HG02885 (cell line): ENCODE data around the gene UBQLN3.
A peak's percentile ranks its signal among the peaks of the same experiment; 100 is the strongest.

Experiments
- ATAC-seq: cut with Tn5 transposase; IDR thresholded peaks from one replicate; pipeline ENCODE4 v1.9.1; 2021; ENCODE audit warnings: mild to moderate bottlenecking; ENCODE audit not compliant: unreplicated experiment, poor library complexity

Gene UBQLN3

DNA sequence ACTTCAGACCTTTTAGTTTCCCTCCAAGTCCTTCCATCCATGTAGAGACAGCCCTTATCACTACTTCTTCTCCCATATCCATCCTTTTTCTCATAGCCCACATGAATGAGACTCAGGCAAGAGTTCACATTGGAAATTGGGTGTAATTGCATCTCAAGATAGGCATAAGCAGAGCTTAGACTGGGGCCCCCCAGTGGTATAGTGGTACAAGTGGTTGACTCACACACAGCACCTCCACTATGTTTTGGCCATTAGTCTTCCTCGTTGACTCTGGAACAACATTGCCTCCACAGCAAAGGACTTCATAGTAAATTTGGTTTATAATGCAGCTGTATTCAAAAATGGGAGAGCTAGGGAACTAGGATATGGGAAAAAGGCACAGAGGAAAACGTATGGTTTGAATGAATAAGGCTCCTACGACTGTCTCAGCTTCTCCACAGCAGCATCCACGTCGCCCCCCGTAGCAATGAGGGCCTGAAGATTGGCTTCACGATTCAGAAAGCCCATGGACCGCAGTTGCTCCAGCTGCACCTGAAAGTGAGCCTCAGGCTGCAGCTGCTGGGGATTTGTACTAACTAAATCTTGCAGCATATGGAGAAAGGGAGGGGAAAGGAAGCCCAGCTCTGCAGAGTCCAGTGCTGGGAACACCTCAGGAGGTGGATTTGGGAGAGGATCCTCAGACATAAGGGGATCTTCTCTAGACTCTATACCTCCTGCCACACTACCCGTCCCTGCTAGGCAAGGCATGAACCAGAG is 2.4 kb downstream of the UBQLN3 start:
- ATAC-seq, result no peak

DNA sequence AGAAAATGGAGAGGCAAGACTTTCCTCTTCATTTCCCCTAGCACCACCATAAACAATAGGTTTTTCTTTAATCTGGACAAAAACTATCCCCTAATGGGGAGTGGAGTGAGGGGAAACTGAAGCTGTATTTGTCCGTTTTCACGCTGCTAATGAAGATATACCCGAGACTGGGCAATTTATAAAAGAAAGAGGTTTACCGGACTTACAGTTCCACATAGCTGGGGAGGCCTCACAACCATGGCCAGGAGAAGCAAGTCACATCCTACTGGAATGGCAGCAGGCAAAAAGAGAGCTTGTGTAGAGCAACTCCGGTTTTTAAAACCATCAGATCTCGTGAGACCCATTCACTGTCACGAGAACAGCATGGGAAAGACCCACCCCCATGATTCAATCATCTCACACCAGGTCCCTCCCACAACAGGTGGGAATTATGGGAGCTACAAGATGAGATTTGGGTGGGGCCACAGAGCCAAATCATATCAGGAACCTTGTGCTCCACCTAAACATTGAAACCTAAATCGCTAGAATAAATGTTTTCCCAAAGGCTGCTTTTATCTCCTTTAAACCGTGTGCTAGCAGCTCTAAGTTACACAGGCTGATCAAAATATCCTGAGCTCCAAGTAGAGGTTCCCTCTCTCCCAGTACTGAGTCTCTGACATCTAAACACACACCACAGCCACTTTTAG is 4.3 kb downstream of the UBQLN3 start:
- ATAC-seq, result no peak

GRCh38 chr11:5504403-5504921 is 5.3 kb downstream of the UBQLN3 start:
- no peak for ATAC-seq

- ATAC-seq, result no peak
These were observed 9.4 kb downstream of the UBQLN3 start for GRCh38 chr11:5500393-5500801.

GRCh38 chr11:5499671-5500070 is 10.1 kb downstream of the UBQLN3 start:
- no peak for ATAC-seq

- no peak for ATAC-seq
These were observed 20.0 kb downstream of the UBQLN3 start for GRCh38 chr11:5489576-5490357.

GRCh38 chr11:5488798-5489399 is 20.9 kb downstream of the UBQLN3 start:
- no peak for ATAC-seq

DNA sequence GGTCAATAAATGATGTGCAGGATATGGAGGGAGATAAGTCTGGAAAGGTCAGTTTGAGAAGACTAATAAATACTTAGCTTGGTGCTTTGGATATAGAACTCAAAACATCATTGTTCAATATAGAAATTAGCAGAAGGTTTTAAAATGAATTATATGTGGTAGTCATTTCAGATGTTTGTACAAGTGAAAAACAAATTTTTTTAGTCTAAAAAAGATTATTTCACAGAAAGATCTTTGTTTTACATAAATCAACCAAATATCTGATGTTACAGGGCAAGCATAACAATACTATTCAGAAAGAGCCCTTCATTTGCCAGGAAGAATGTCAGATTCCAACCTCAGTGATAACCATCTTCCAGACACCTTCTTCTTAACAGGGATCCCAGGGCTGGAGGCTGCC is 21.4 kb downstream of the UBQLN3 start, which contains the start of gene OR52D1:
Gene OR52D1, plus strand, starts transcription at position 301 of the 400 bp plus-strand sequence. Its CDS starts 22 bp downstream, at position 323.
- no peak for ATAC-seq

- no peak for ATAC-seq
These were observed 23.3 kb downstream of the UBQLN3 start for GRCh38 chr11:5486421-5486820.

DNA sequence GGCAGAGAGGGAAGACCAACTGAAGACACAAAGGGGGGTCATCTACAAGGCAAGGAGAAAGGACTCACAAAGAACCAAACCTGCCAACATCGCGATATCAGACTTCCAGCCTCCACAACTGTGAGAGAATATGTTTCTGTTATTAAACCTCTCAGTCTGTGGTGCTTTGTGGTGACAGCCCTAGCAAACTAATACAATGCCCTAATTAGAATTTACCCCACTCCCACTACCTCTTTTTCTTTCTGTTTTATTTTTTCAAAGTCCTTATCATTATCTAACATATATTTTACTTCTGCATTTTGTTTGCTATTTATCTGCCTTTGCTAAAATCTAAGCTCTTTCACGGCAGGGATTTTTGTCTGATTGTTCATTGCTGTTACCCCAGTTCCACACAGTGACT is 23.8 kb downstream of the UBQLN3 start:
- no peak for ATAC-seq

GRCh38 chr11:5476186-5476819 is 33.5 kb downstream of the UBQLN3 start:
- ATAC-seq, result peak; percentile 94

DNA sequence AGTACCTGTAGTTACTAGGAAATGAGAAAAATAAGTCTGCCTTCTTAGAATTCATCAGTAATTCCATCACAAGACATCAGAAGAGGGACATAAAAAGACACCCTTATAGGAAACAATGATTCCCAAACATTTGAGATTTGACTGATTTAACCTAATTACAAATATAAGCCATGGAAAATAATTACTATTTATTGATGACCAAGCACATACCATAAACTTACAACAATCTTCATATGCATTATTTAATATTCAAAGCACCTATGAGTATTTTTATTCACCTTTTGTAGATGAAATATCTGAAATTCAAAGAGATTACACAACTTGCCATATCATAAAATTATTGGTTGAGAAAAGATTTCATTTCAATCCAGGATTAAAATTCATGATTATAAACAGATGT is 35.8 kb downstream of the UBQLN3 start:
- no peak for ATAC-seq

- no peak for ATAC-seq
These were observed 42.2 kb downstream of the UBQLN3 start for GRCh38 chr11:5467527-5467926.

GRCh38 chr11:5460983-5461621 is 48.7 kb downstream of the UBQLN3 start:
- ATAC-seq, result no peak
